Measurements from ENCODE around the gene C2CD3. TPM values are rescaled to one million over a fixed set of nuclear protein-coding genes. Genes with fewer than 3 reads are reported as not detected.

C2CD3 gene
- total and polyA plus RNA-seq, 2 of the 4 experiments (the other 2 are of a cell fraction) = 11.1 to 19.2 TPM

- Histone ChIP-seq H3K4me1 (ENCODE audit: control insufficient read depth, insufficient read depth, low read length) (peaks cover 2% of the 10 kb centered on the region), H2AK5ac (ENCODE audit: low read depth, low read length) (no peak overlapping the region), H3K4me2 (ENCODE audit: low read depth, low read length) (no peak overlapping the region; the same call in 1 of the 2 replicates), H3K18ac (ENCODE audit: low read depth, low read length) (no peak overlapping the region), H4K8ac (ENCODE audit: low read depth in 2 of 2, low read length in 2 of 2) (no peak overlapping the region; a peak in 1 of 4 replicates), H3K27ac (ENCODE audit: insufficient read depth, low read length) (no peak overlapping the region), H2BK20ac (ENCODE audit: low read depth, low read length) (0 out of 2 replicates have a peak overlapping the region, but pooled peaks have one; percentile 35), H3K56ac (ENCODE audit: extremely low read depth, insufficient read depth, low read length) (no peak overlapping the region), H2BK5ac (ENCODE audit: low read depth, low read length, poor library complexity, severe bottlenecking) (no peak overlapping the region), H3K23ac (ENCODE audit: low read depth, low read length) (no peak overlapping the region), H2BK120ac (ENCODE audit: low read depth, low read length) (no peak overlapping the region), H3K36me3 (ENCODE audit: control insufficient read depth, insufficient read depth, low read length) (peaks cover 9% of the 10 kb centered on the region), H2AFZ (replicated peaks; ENCODE audit: low read length, poor library complexity) (no peak overlapping the region), H3K4ac (ENCODE audit: low read depth, low read length) (no peak overlapping the region), H3K9me3 (ENCODE audit: control insufficient read depth, insufficient read depth, low read length) (no peaks in the 10 kb centered on the region), H3K14ac (replicated peaks; ENCODE audit: low read depth, low read length) (no peak overlapping the region), H3K4me3 (ENCODE audit: insufficient read depth, low read depth, low read length) (no peak overlapping the region), H4K5ac (ENCODE audit: low read depth, low read length) (no peak overlapping the region), H3K9me1 (ENCODE audit: insufficient read depth, low read length) (peaks cover 10% of the 10 kb centered on the region), H4K91ac (ENCODE audit: insufficient read depth, low read depth, low read length) (no peak overlapping the region), H2BK15ac (ENCODE audit: low read depth, low read length) (no peak overlapping the region), H3K79me1 (ENCODE audit: low read depth in 1 of 2, low read length in 2 of 2) (peaks cover 19 to 38% of the 10 kb centered on the region in 2 experiments), H2AK9ac (replicated peaks; ENCODE audit: low read depth, low read length, poor library complexity) (no peak overlapping the region), H3K27me3 (ENCODE audit: control insufficient read depth, insufficient read depth, low read length) (no peaks in the 10 kb centered on the region), H4K20me1 (ENCODE audit: insufficient read depth, low read length) (no peaks in the 10 kb centered on the region), H3K9ac (ENCODE audit: low read depth, low read length) (no peak overlapping the region)
- dilution Hi-C loops (cut with HindIII; ENCODE audit: low sequenced_read_pairs, unreplicated experiment) (no loop called here), intact Hi-C loops (cut with micrococcal nuclease) (no loop called here), in situ Hi-C loops (cut with MboI; ENCODE audit: low sequenced_read_pairs) (no loop called here)
- DNase-seq (no peak), ATAC-seq (ENCODE audit: low read depth) (no peak)
- no CpG with 5 or more reads among the region's 2 CpGs for WGBS, 2 experiments (ENCODE audit: extremely low coverage in 2 of 2, insufficient read length in 1 of 2)
- TF ChIP-seq BHLHE40 (IDR thresholded peaks at IDR 0.05; ENCODE audit: low read depth, low read length) = no peak
- no peak for TF ChIP-seq USF2 (IDR thresholded peaks at IDR 0.05; ENCODE audit: low read depth, low read length)
- no peak for TF ChIP-seq CHD1 (IDR thresholded peaks at IDR 0.05; ENCODE audit: low read depth, low read length)
- no peak for TF ChIP-seq MAFK (IDR thresholded peaks at IDR 0.05; ENCODE audit: low read depth, low read length)
- no peak for TF ChIP-seq ELK1 (IDR thresholded peaks at IDR 0.05; ENCODE audit: borderline replicate concordance, low read depth, low read length)
- no peak for TF ChIP-seq SMC3 (IDR thresholded peaks at IDR 0.05; ENCODE audit: low read depth, low read length)
- no peak for TF ChIP-seq MAZ (IDR thresholded peaks at IDR 0.05; ENCODE audit: borderline replicate concordance, low read depth, low read length)
- no peak for TF ChIP-seq FOS (IDR thresholded peaks at IDR 0.05; ENCODE audit: low read depth, low read length)
- TF ChIP-seq RAD21 (IDR thresholded peaks at IDR 0.05; ENCODE audit: low read length) = no peak
- TF ChIP-seq POLR2A (IDR thresholded peaks at IDR 0.05; ENCODE audit: low read depth, low read length) = no peak
- TF ChIP-seq CEBPB (IDR thresholded peaks at IDR 0.05; ENCODE audit: low read depth, low read length) = no peak
- TF ChIP-seq CTCF (conservative IDR thresholded peaks at IDR 0.05; ENCODE audit: low read depth, low read length) = no peak
- no peak for TF ChIP-seq MXI1 (IDR thresholded peaks at IDR 0.05; ENCODE audit: borderline replicate concordance, low read depth, low read length)
- no peak for TF ChIP-seq RCOR1 (IDR thresholded peaks at IDR 0.05; ENCODE audit: insufficient replicate concordance, low read length)
- TF ChIP-seq RFX5 (IDR thresholded peaks at IDR 0.05; ENCODE audit: low read depth, low read length) = no peak
- no peak for TF ChIP-seq NFE2L2 (IDR thresholded peaks at IDR 0.05; ENCODE audit: low read depth, low read length)
- ChIA-PET POLR2A (ENCODE audit: unreplicated experiment) (no interaction called here), CTCF (no interaction called here)
- no TSS peak for BruUV-seq (replicated peaks)
These were observed 7.9 kb downstream of the C2CD3 start for GRCh38 chr11:74162681-74163467.
